ENCODE results near the gene STARD7.

- no peak for TF ChIP-seq CTCF (conservative IDR thresholded peaks at IDR 0.05)
- no peak for TF ChIP-seq ZFX (IDR thresholded peaks at IDR 0.05)
Observed at GRCh38 chr2:96156926-96157648, 51.5 kb downstream of the STARD7 start.

Measured in C4-2B (cell line).